Measurements from ENCODE around the gene TRAF2.
"Not testable (repeated sequence)": the region's sequence is repeated elsewhere in the genome, so short reads cannot be mapped to it uniquely, and the experiment has no call there.

Gene TRAF2

GRCh38 chr9:136857581-136858412, 28.5 kb upstream of the TRAF2 start:
- no peak for DNase-seq

GRCh38 chr9:136858452-136858843, 27.9 kb upstream of the TRAF2 start:
- no peak for DNase-seq

- peak in 1 of 5 donors; percentile 12 for DNase-seq
Observed at GRCh38 chr9:136858844-136859757, 27.2 kb upstream of the TRAF2 start.

- no peak for DNase-seq
Observed at GRCh38 chr9:136860529-136860928, 25.8 kb upstream of the TRAF2 start.

- no peak for DNase-seq
Observed at GRCh38 chr9:136860933-136861873, 25.1 kb upstream of the TRAF2 start.

GRCh38 chr9:136861874-136862457, 24.4 kb upstream of the TRAF2 start:
- DNase-seq: no peak

GRCh38 chr9:136862849-136863622, 23.3 kb upstream of the TRAF2 start:
- no peak for DNase-seq

- no peak for DNase-seq
Observed at GRCh38 chr9:136863623-136864273, 22.6 kb upstream of the TRAF2 start.

GRCh38 chr9:136865041-136865767, 21.1 kb upstream of the TRAF2 start:
- peak in 1 of 5 donors; percentile 1 for DNase-seq

GRCh38 chr9:136865768-136866103, 20.6 kb upstream of the TRAF2 start:
- no peak for DNase-seq

- not testable (repeated sequence) for DNase-seq
Observed at GRCh38 chr9:136866898-136867421, 19.4 kb upstream of the TRAF2 start.

- no peak for DNase-seq
Observed at GRCh38 chr9:136867480-136867879, 18.8 kb upstream of the TRAF2 start.

- DNase-seq: no peak
Observed at GRCh38 chr9:136867917-136868316, 18.4 kb upstream of the TRAF2 start.

GRCh38 chr9:136868644-136869043, 17.7 kb upstream of the TRAF2 start:
- no peak for DNase-seq

GRCh38 chr9:136869611-136870010, 16.7 kb upstream of the TRAF2 start:
- DNase-seq: not testable (repeated sequence)

- DNase-seq: no peak
Observed at GRCh38 chr9:136875155-136875554, 11.2 kb upstream of the TRAF2 start.

GRCh38 chr9:136876476-136876875, 9.8 kb upstream of the TRAF2 start:
- no peak for DNase-seq

GRCh38 chr9:136880651-136881050, 5.7 kb upstream of the TRAF2 start:
- no peak for DNase-seq

GRCh38 chr9:136881691-136882108, 4.6 kb upstream of the TRAF2 start:
- peak in 2 of 5 donors; percentile 22 to 85 for DNase-seq
